Osteoblast (primary cell): Measurements from ENCODE around the gene FAM186B. TPM values are rescaled to one million over a fixed set of nuclear protein-coding genes. Genes with fewer than 3 reads are reported as not detected.
A peak's percentile ranks its signal among the peaks of the same experiment; 100 is the strongest.

Experiments
- DNase-seq: peaks from one replicate; pipeline ENCODE4 v3.0.0; 2011; ENCODE audit warnings: low spot score, mixed read lengths; ENCODE audit not compliant: insufficient read length; ENCODE audit errors: missing footprints
- H2AFZ ChIP-seq: 2 replicates; pipeline ENCODE4 v1.6.0; 2011; ENCODE audit warnings: mild to moderate bottlenecking, low read length
- H3K27ac ChIP-seq: 2 replicates; pipeline ENCODE4 v1.5.1; 2011; ENCODE audit warnings: mild to moderate bottlenecking, low read depth, low read length, moderate library complexity
- H3K27me3 ChIP-seq: 2 replicates; pipeline ENCODE4 v1.6.0; 2012; ENCODE audit warnings: mild to moderate bottlenecking, control low read depth, inconsistent platforms, low read length, moderate library complexity; ENCODE audit not compliant: insufficient read depth
- H3K36me3 ChIP-seq: 2 replicates; pipeline ENCODE4 v1.5.1; 2011; ENCODE audit warnings: mild to moderate bottlenecking, low read length, control low read depth, moderate library complexity; ENCODE audit not compliant: insufficient read depth
- H3K4me1 ChIP-seq: 2 replicates; pipeline ENCODE4 v1.5.1; 2011; ENCODE audit warnings: mild to moderate bottlenecking, low read length, control low read depth, moderate library complexity; ENCODE audit not compliant: insufficient read depth
- H3K4me2 ChIP-seq: 2 replicates; pipeline ENCODE4 v1.6.0; 2011; ENCODE audit warnings: mild to moderate bottlenecking, low read length; ENCODE audit not compliant: insufficient read depth
- H3K4me3 ChIP-seq: fragments of 200-600 bp; sonication (generic); 3 replicates; pipeline ENCODE4 v1.5.1; 2012; ENCODE audit warnings: mild to moderate bottlenecking, low read length, inconsistent platforms; ENCODE audit not compliant: insufficient read depth
- H3K79me2 ChIP-seq: 2 replicates; pipeline ENCODE4 v1.6.0; 2012; ENCODE audit warnings: mild to moderate bottlenecking, low read length, control low read depth, inconsistent platforms; ENCODE audit not compliant: insufficient read depth
- H3K9me3 ChIP-seq: 2 replicates; pipeline ENCODE4 v1.5.1; 2011; ENCODE audit warnings: low read depth, low read length, control low read depth
- H4K20me1 ChIP-seq: 2 replicates; pipeline ENCODE4 v1.6.0; 2012; ENCODE audit warnings: mild to moderate bottlenecking, low read length, control low read depth; ENCODE audit not compliant: insufficient read depth
- CTCF ChIP-seq: IDR thresholded peaks from 2 replicates; pipeline ENCODE4 v1.5.1; 2011; ENCODE audit warnings: mild to moderate bottlenecking, low read depth, low read length, moderate library complexity; ENCODE audit errors: extremely low read depth
- total RNA-seq: library from RNA; depleted of rRNA; stranded (reverse); fragments of >200 nt; gene quantifications from 2 replicates; pipeline ENCODE4 v1.2.3, GENCODE V29; 2012

Gene FAM186B
- total RNA-seq, 1 donor = 0.72 TPM

GRCh38 chr12:49552899-49553298, 52.5 kb downstream of the FAM186B start:
- DNase-seq = peak; percentile 66
- Histone ChIP-seq H3K4me2 (no peak overlapping the region), H4K20me1 (no peaks in the 10 kb centered on the region), H3K36me3 (no peaks in the 10 kb centered on the region), H3K4me3 (no peak overlapping the region), H3K79me2 (no peaks in the 10 kb centered on the region), H2AFZ (no peak overlapping the region), H3K9me3 (no peaks in the 10 kb centered on the region), H3K27me3 (peaks cover 34% of the 10 kb centered on the region), H3K27ac (no peak overlapping the region), H3K4me1 (peaks cover 5% of the 10 kb centered on the region)
- no peak for TF ChIP-seq CTCF

DNA sequence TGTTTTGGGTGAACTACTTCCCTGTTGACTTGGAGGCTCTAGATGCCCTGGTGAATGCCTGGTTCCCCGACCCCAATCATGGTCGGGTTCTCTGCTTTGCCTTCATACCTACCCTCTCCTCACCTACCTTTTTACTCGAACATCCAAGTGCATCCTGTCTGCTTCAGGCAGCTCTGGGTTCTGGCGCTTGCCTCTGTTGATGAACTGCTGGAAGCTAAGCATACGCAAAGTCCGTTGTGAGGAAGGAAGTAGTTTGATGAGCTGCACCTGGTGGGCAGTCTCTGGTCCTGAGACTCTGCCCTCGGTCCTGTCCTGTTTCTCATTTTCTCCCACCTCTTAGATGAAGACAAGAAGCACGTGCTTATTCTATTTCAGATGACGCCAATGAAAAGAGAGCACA, 53.0 kb downstream of the FAM186B start:
- H3K4me1 ChIP-seq = peaks cover 5% of the 10 kb centered on the region
- no peak for TF ChIP-seq CTCF
- no peak for DNase-seq
- no peaks in the 10 kb centered on the region for H3K9me3 ChIP-seq
- H2AFZ ChIP-seq = no peak overlapping the region
- H3K79me2 ChIP-seq = no peaks in the 10 kb centered on the region
- H3K4me3 ChIP-seq = no peak overlapping the region
- no peaks in the 10 kb centered on the region for H3K36me3 ChIP-seq
- H3K27me3 ChIP-seq = peaks cover 38% of the 10 kb centered on the region
- H3K4me2 ChIP-seq = no peak overlapping the region
- H4K20me1 ChIP-seq = no peaks in the 10 kb centered on the region
- H3K27ac ChIP-seq = no peak overlapping the region

GRCh38 chr12:49552014-49552413, 53.4 kb downstream of the FAM186B start:
- H4K20me1 ChIP-seq = no peaks in the 10 kb centered on the region
- peaks cover 5% of the 10 kb centered on the region for H3K4me1 ChIP-seq
- no peaks in the 10 kb centered on the region for H3K36me3 ChIP-seq
- no peak overlapping the region for H2AFZ ChIP-seq
- H3K27me3 ChIP-seq = peaks cover 41% of the 10 kb centered on the region
- no peaks in the 10 kb centered on the region for H3K9me3 ChIP-seq
- no peak for TF ChIP-seq CTCF
- H3K4me2 ChIP-seq = no peak overlapping the region
- no peaks in the 10 kb centered on the region for H3K79me2 ChIP-seq
- no peak overlapping the region for H3K4me3 ChIP-seq
- H3K27ac ChIP-seq = no peak overlapping the region
- DNase-seq = peak; percentile 89

DNA sequence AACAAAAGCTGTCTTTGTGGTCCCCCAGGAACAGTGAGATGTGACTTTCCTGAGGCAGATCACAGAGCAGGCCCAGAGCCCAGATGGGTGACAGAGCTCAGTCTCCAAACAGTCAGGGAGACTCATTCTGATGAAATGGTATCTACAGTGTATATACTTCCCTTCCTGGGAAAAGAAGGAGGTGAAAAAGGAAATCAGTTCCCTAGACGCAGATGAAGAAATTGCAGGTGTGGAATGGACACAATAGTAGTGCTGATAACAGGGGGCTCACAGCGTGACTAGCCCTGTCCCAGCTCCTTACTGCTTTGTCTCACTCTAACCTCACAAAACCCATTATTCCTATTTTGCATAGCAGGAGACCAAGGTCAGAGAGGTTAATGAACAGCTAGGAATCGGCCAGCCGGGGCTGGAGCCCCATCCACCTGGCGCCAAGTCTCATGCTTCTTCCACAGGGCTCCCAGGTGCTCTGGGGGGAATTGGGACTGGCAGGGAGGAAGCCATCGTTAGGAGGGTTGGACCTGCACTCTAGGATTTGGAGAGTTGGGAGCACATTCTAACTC, 54.7 kb downstream of the FAM186B start:
- no peak overlapping the region for H3K27ac ChIP-seq
- no peaks in the 10 kb centered on the region for H3K79me2 ChIP-seq
- peaks cover 5% of the 10 kb centered on the region for H3K4me1 ChIP-seq
- H3K9me3 ChIP-seq = no peaks in the 10 kb centered on the region
- no peak overlapping the region for H3K4me2 ChIP-seq
- H3K27me3 ChIP-seq = peaks cover 45% of the 10 kb centered on the region
- H3K36me3 ChIP-seq = no peaks in the 10 kb centered on the region
- H3K4me3 ChIP-seq = no peak overlapping the region
- no peak for TF ChIP-seq CTCF
- DNase-seq = peak; percentile 83
- no peaks in the 10 kb centered on the region for H4K20me1 ChIP-seq
- H2AFZ ChIP-seq = no peak overlapping the region
